GM19240 (cell line): ENCODE data around the gene SASS6.

Experiments used
- DNase-seq: peaks from one replicate; pipeline ENCODE4 v3.0.0; 2011; ENCODE audit warnings: low spot score; ENCODE audit not compliant: insufficient read length

SASS6 gene

DNA sequence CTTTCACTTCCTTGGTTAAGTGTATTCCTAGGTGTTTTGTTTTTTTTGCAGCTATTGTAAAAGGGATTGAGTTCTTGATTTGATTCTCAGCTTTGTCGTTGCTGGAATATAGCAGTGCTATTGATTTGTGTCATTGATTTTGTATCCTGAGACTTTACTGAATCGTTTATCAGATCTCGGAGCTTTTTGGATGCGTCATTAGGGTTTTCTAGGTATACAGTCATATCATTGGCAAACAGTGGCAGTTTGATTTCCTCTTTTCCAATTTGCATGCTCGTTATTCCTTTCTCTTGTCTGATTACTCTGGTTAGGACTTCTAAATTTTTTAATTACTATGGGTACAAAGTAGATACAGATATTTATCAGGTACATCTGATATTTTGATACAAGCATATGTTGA is 87.5 kb downstream of the SASS6 start:
- DNase-seq = no peak

GRCh38 chr1:100039591-100039990 is 93.1 kb downstream of the SASS6 start:
- no peak for DNase-seq

- no peak for DNase-seq
Observed at GRCh38 chr1:100038660-100039287, 94.0 kb downstream of the SASS6 start.

DNA sequence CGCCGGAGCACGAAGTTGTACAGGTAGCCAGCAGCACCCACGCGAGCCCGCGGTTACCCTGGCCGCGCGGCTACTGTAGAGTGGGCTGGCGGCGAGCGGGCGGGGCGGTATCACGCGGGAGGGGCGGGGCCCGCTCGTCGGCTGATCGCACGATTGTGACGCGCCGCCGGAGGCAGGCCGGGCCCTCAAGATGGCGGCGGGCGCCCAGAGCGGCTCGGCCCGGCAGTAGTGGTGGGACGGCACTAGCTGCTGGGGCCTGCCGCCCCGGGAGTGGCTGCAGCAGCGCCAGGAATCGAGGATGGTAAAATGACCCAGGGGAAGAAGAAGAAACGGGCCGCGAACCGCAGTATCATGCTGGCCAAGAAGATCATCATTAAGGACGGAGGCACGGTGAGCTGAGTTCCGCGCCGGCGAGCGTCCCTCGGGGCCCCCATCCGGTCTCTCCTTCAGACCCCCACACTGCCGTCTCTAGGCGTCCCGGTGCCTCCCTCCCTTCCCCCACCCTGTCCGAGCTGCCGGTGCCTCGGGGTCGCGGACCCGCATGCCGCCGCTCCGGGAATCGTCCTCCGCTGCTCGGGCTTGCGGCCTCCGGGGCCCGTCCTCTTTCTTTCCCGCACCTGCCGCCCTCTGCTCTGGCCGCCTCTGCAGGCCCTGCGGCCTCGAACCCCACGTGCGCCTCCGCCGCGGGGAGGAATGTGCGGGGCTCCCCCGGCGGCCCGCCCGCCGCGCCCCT is 94.6 kb downstream of the SASS6 start:
- peak; percentile 55 for DNase-seq

DNA sequence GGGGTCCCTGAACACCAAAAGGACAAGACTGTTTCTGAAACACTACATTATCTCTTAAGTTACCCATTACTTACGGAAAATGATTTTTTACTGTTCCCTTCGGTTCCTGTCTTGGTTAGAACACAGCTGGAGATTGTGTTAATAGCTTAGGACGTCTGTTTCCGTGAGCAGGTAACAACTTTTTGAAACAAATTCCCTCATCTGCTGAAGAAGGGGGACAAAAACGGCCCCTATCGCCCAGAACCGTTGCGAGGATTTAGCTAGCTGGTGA is 95.1 kb downstream of the SASS6 start:
- DNase-seq = no peak

GRCh38 chr1:100036718-100037655 is 95.7 kb downstream of the SASS6 start:
- DNase-seq = no peak

- no peak for DNase-seq
Observed at GRCh38 chr1:100035214-100035613, 97.5 kb downstream of the SASS6 start.

DNA sequence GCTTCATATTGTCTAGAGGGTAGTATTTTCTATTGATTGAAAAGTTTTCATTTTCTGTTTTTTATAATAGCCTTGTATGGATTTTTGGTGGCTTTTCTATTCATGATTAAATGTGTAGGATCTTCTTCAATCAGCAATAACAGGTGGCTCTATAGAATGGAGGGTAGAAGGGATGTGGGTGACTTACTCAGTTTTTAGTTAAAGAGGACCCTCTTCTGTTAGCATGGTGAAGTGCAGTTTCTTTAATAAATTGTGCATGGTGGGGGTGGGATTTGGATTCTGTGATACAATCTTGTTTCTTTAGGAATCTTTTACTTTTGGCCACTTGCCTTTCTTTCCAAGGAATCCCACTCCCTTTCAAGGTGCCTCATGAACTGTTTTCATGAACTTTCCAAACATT is 98.3 kb downstream of the SASS6 start:
- DNase-seq = no peak
